ENCODE data around the gene DZANK1.

DNA sequence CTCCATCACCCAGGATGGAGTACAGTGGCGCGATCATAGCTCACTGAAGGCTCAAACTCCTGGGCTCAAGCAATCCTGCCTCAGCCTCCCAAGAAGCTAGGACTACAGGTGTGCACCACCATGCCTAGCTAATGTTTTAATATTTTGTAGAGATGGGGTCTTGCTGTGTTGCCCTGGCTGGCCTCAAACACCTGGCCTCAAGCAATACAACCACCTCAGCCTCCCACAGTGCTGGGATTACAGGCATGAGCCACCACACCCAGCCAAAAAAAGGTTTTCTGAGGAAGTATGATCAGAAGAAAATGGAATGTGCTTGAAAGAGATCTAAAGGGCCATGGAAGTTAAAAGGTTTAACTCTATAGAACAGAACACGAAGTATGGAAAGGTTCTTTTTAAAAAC is 21.5 kb upstream of the DZANK1 start:
- TF ChIP-seq, protein P1, sequence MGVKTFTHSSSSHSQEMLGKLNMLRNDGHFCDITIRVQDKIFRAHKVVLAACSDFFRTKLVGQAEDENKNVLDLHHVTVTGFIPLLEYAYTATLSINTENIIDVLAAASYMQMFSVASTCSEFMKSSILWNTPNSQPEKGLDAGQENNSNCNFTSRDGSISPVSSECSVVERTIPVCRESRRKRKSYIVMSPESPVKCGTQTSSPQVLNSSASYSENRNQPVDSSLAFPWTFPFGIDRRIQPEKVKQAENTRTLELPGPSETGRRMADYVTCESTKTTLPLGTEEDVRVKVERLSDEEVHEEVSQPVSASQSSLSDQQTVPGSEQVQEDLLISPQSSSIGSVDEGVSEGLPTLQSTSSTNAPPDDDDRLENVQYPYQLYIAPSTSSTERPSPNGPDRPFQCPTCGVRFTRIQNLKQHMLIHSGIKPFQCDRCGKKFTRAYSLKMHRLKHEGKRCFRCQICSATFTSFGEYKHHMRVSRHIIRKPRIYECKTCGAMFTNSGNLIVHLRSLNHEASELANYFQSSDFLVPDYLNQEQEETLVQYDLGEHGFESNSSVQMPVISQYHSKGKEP (tag by site-specific recombination; IDR thresholded peaks at IDR 0.05), result no peak
- no peak for TF ChIP-seq REPIN1 (tag by site-specific recombination; IDR thresholded peaks at IDR 0.05; ENCODE audit: low read depth)
- TF ChIP-seq REST (tag by site-specific recombination; IDR thresholded peaks at IDR 0.05), result no peak
- no peak for TF ChIP-seq GLI4 (tag by site-specific recombination; IDR thresholded peaks at IDR 0.05)
- no peak for TF ChIP-seq CTCF (tag by site-specific recombination; IDR thresholded peaks at IDR 0.05)
- TF ChIP-seq YY1 (tag by site-specific recombination; IDR thresholded peaks at IDR 0.05), result no peak
- TF ChIP-seq PBX3 (CRISPR knock-in tag; IDR thresholded peaks at IDR 0.05), result no peak
- TF ChIP-seq ZNF311 (tag by site-specific recombination; IDR thresholded peaks at IDR 0.05; ENCODE audit: borderline replicate concordance), result no peak
- TF ChIP-seq OSR2 (tag by site-specific recombination; IDR thresholded peaks at IDR 0.05), result no peak
- TF ChIP-seq ZNF214 (tag by site-specific recombination; IDR thresholded peaks at IDR 0.05; ENCODE audit: borderline replicate concordance), result no peak
- TF ChIP-seq ZNF561 (tag by site-specific recombination; IDR thresholded peaks at IDR 0.05; ENCODE audit: borderline replicate concordance), result no peak

Data from HEK293 (cell line).